ENCODE measurements around the gene PTPN22.

The PTPN22 gene

GRCh38 chr1:113849072-113849471 is 22.4 kb downstream of the PTPN22 start:
- Histone ChIP-seq H3K36me3 (replicated peaks; ENCODE audit: low read depth, low read length) (peaks cover 13% of the 10 kb centered on the region), H3K79me2 (ENCODE audit: low read length) (no peaks in the 10 kb centered on the region), H3K27ac (ENCODE audit: low read length) (no peak overlapping the region), H2AFZ (ENCODE audit: low read depth, low read length) (no peak overlapping the region), H3K9ac (ENCODE audit: low read length) (no peak overlapping the region), H4K20me1 (ENCODE audit: insufficient read depth, low read length) (no peaks in the 10 kb centered on the region), H3K27me3 (ENCODE audit: low read depth, low read length) (no peaks in the 10 kb centered on the region), H3K4me1 (ENCODE audit: low read length) (peaks cover 8% of the 10 kb centered on the region), H3K4me2 (ENCODE audit: low read length) (no peak overlapping the region), H3K9me3 (ENCODE audit: insufficient read depth, low read length) (no peaks in the 10 kb centered on the region), H3K4me3 (ENCODE audit: low read length) (no peak overlapping the region)
- TF ChIP-seq CTCF (IDR thresholded peaks at IDR 0.05; ENCODE audit: low read depth, low read length) (no peak), EZH2phosphoT487 (IDR thresholded peaks at IDR 0.05; ENCODE audit: low read depth) (no peak)

GRCh38 chr1:113846391-113847035 is 25.0 kb downstream of the PTPN22 start:
- Histone ChIP-seq H3K4me2 (ENCODE audit: low read length) (no peak overlapping the region), H3K79me2 (ENCODE audit: low read length) (no peaks in the 10 kb centered on the region), H3K36me3 (replicated peaks; ENCODE audit: low read depth, low read length) (peaks cover 13% of the 10 kb centered on the region), H2AFZ (ENCODE audit: low read depth, low read length) (no peak overlapping the region), H3K4me1 (ENCODE audit: low read length) (peaks cover 6% of the 10 kb centered on the region), H3K9me3 (ENCODE audit: insufficient read depth, low read length) (no peaks in the 10 kb centered on the region), H3K27me3 (ENCODE audit: low read depth, low read length) (no peaks in the 10 kb centered on the region), H3K9ac (ENCODE audit: low read length) (no peak overlapping the region), H3K4me3 (ENCODE audit: low read length) (no peak overlapping the region), H3K27ac (ENCODE audit: low read length) (no peak overlapping the region), H4K20me1 (ENCODE audit: insufficient read depth, low read length) (no peaks in the 10 kb centered on the region)
- TF ChIP-seq CTCF (IDR thresholded peaks at IDR 0.05; ENCODE audit: low read depth, low read length): no peak
- TF ChIP-seq EZH2phosphoT487 (IDR thresholded peaks at IDR 0.05; ENCODE audit: low read depth): no peak

GRCh38 chr1:113836534-113836933 is 35.0 kb downstream of the PTPN22 start:
- TF ChIP-seq EZH2phosphoT487 (IDR thresholded peaks at IDR 0.05; ENCODE audit: low read depth): no peak
- TF ChIP-seq CTCF (IDR thresholded peaks at IDR 0.05; ENCODE audit: low read depth, low read length): no peak
- no peaks in the 10 kb centered on the region for H4K20me1 ChIP-seq (ENCODE audit: insufficient read depth, low read length)
- no peak overlapping the region for H3K4me3 ChIP-seq (ENCODE audit: low read length)
- H2AFZ ChIP-seq (ENCODE audit: low read depth, low read length): no peak overlapping the region
- no peaks in the 10 kb centered on the region for H3K79me2 ChIP-seq (ENCODE audit: low read length)
- H3K9ac ChIP-seq (ENCODE audit: low read length): no peak overlapping the region
- H3K27me3 ChIP-seq (ENCODE audit: low read depth, low read length): no peaks in the 10 kb centered on the region
- no peak overlapping the region for H3K27ac ChIP-seq (ENCODE audit: low read length)
- H3K4me2 ChIP-seq (ENCODE audit: low read length): no peak overlapping the region
- no peaks in the 10 kb centered on the region for H3K9me3 ChIP-seq (ENCODE audit: insufficient read depth, low read length)
- H3K4me1 ChIP-seq (ENCODE audit: low read length): no peaks in the 10 kb centered on the region
- no peaks in the 10 kb centered on the region for H3K36me3 ChIP-seq (replicated peaks; ENCODE audit: low read depth, low read length)

GRCh38 chr1:113835686-113836290 is 35.7 kb downstream of the PTPN22 start:
- Histone ChIP-seq H3K4me3 (ENCODE audit: low read length) (no peak overlapping the region), H3K27ac (ENCODE audit: low read length) (no peak overlapping the region), H3K36me3 (replicated peaks; ENCODE audit: low read depth, low read length) (no peaks in the 10 kb centered on the region), H3K4me1 (ENCODE audit: low read length) (no peaks in the 10 kb centered on the region), H3K27me3 (ENCODE audit: low read depth, low read length) (no peaks in the 10 kb centered on the region), H3K4me2 (ENCODE audit: low read length) (no peak overlapping the region), H3K9me3 (ENCODE audit: insufficient read depth, low read length) (no peaks in the 10 kb centered on the region), H4K20me1 (ENCODE audit: insufficient read depth, low read length) (no peaks in the 10 kb centered on the region), H3K79me2 (ENCODE audit: low read length) (no peaks in the 10 kb centered on the region), H2AFZ (ENCODE audit: low read depth, low read length) (no peak overlapping the region), H3K9ac (ENCODE audit: low read length) (no peak overlapping the region)
- TF ChIP-seq EZH2phosphoT487 (IDR thresholded peaks at IDR 0.05; ENCODE audit: low read depth) (no peak), CTCF (IDR thresholded peaks at IDR 0.05; ENCODE audit: low read depth, low read length) (peak; percentile 51)
